ENCODE measurements around the gene GGT1.
"Not testable (repeated sequence)": the region's sequence is repeated elsewhere in the genome, so short reads cannot be mapped to it uniquely, and the experiment has no call there.

Gene GGT1

GRCh38 chr22:24599958-24600715, 2.9 kb upstream of the GGT1 start:
- not testable (repeated sequence) for DNase-seq

- DNase-seq, result no peak
These were observed 1.5 kb upstream of the GGT1 start for GRCh38 chr22:24601217-24602104.

GRCh38 chr22:24602105-24602749, 766 bp upstream of the GGT1 start:
- DNase-seq, result not testable (repeated sequence)

GRCh38 chr22:24603770-24604629, 1.0 kb downstream of the GGT1 start:
- not testable (repeated sequence) for DNase-seq

- not testable (repeated sequence) for DNase-seq
These were observed 3.3 kb downstream of the GGT1 start for GRCh38 chr22:24606340-24606739.

- peak; percentile 48 for DNase-seq
These were observed 4.5 kb downstream of the GGT1 start for GRCh38 chr22:24607429-24607983.

GRCh38 chr22:24608327-24608726, 5.3 kb downstream of the GGT1 start:
- DNase-seq, result not testable (repeated sequence)

GRCh38 chr22:24609888-24610287, 6.9 kb downstream of the GGT1 start:
- not testable (repeated sequence) for DNase-seq

- DNase-seq, result not testable (repeated sequence)
These were observed 11.8 kb downstream of the GGT1 start for GRCh38 chr22:24614794-24615193.

- DNase-seq, result not testable (repeated sequence)
These were observed 18.3 kb downstream of the GGT1 start for GRCh38 chr22:24621244-24621643.

GRCh38 chr22:24622596-24622995, 19.6 kb downstream of the GGT1 start:
- DNase-seq, result not testable (repeated sequence)

- not testable (repeated sequence) for DNase-seq
These were observed 24.9 kb downstream of the GGT1 start for GRCh38 chr22:24627911-24628310.

GRCh38 chr22:24629069-24629468, 26.1 kb downstream of the GGT1 start:
- not testable (repeated sequence) for DNase-seq

- DNase-seq, result not testable (repeated sequence)
These were observed 27.9 kb downstream of the GGT1 start for GRCh38 chr22:24630812-24631427.

- DNase-seq, result not testable (repeated sequence)
These were observed 28.6 kb downstream of the GGT1 start for GRCh38 chr22:24631430-24632122.

GRCh38 chr22:24632642-24633041, 29.6 kb downstream of the GGT1 start:
- not testable (repeated sequence) for DNase-seq

- not testable (repeated sequence) for DNase-seq
These were observed 30.4 kb downstream of the GGT1 start for GRCh38 chr22:24633231-24634023.

GRCh38 chr22:24634776-24635389, 31.9 kb downstream of the GGT1 start:
- not testable (repeated sequence) for DNase-seq

- DNase-seq, result not testable (repeated sequence)
These were observed 33.5 kb downstream of the GGT1 start for GRCh38 chr22:24636513-24636912.
